Stimulated activated naive B cell treated with anti-CD40 and anti-IgM and Interleukin-4, amounts not matched to agents 10 μg/mL and 1 μg/mL and 100 μg/mL, for 72 hours (primary cell): ENCODE data around the gene SPATA16.

Experiments used
- ATAC-seq, 2 donors: fragments of 150-1000 bp; cut with Tn5 transposase; replicated peaks; 2 replicates each; pipeline ENCODE4 v1.10.0; 2021; ENCODE audit warnings: moderate library complexity in 1 of 2
- DNase-seq: peaks from one replicate; pipeline ENCODE4 v3.0.0; 2021
- H3K27ac Mint-ChIP-seq: one replicate; pipeline ENCODE4 v1.8.0; 2022; ENCODE audit warnings: mild to moderate bottlenecking, mixed read lengths
- H3K27me3 Mint-ChIP-seq, 2 donors: one replicate each; pipeline ENCODE4 v1.8.0; 2022; ENCODE audit warnings: mixed read lengths in 2 of 2
- H3K36me3 Mint-ChIP-seq, 2 donors: one replicate each; pipeline ENCODE4 v1.8.0; 2022; ENCODE audit warnings: mixed read lengths in 2 of 2, mild to moderate bottlenecking in 1 of 2
- H3K4me1 Mint-ChIP-seq, 2 donors: one replicate each; pipeline ENCODE4 v1.8.0; 2022; ENCODE audit warnings: mixed read lengths in 2 of 2, mild to moderate bottlenecking in 1 of 2
- H3K4me3 Mint-ChIP-seq, 2 donors: one replicate each; pipeline ENCODE4 v1.8.0; 2022; ENCODE audit warnings: mild to moderate bottlenecking in 2 of 2, mixed read lengths in 2 of 2, moderate library complexity in 1 of 2
- H3K9me3 Mint-ChIP-seq, 2 donors: one replicate each; pipeline ENCODE4 v1.8.0; 2022; ENCODE audit warnings: mixed read lengths in 2 of 2, mild to moderate bottlenecking in 1 of 2

Gene SPATA16

GRCh38 chr3:173003956-173004355 lies 137.1 kb downstream of the SPATA16 start:
- Mint-ChIP-seq H3K4me3 (no peak overlapping the region), H3K9me3 (peaks cover 1 to 4% of the 10 kb centered on the region in 2 donors), H3K4me1 (no peaks in the 10 kb centered on the region), H3K36me3 (no peaks in the 10 kb centered on the region), H3K27ac (no peak overlapping the region), H3K27me3 (peaks cover 0 to 6% of the 10 kb centered on the region in 2 donors)
- DNase-seq = no peak
- ATAC-seq = no peak

DNA sequence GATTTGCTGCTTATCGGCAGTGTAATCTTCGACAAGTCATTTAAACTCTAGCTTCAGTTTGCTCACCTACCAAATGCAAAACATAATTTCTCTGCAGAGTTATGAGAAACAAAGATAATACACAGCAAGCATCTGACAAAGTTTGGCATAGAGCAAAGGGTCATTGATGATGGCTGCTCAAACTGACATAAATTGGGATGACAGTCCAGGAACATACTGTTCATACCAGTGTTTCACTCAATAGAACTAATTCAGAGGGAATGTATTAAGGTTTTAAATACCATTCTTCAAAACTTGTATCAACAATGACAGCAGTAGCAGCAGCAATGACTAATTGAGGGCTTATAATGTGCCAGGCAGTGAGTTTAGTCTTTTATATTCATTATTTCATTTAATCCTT lies 137.6 kb downstream of the SPATA16 start:
- Mint-ChIP-seq H3K36me3 (no peaks in the 10 kb centered on the region), H3K27me3 (peaks cover 0 to 6% of the 10 kb centered on the region in 2 donors), H3K4me1 (no peaks in the 10 kb centered on the region), H3K27ac (no peak overlapping the region), H3K4me3 (no peak overlapping the region), H3K9me3 (peaks cover 1 to 4% of the 10 kb centered on the region in 2 donors)
- ATAC-seq (no peak), DNase-seq (no peak)

DNA sequence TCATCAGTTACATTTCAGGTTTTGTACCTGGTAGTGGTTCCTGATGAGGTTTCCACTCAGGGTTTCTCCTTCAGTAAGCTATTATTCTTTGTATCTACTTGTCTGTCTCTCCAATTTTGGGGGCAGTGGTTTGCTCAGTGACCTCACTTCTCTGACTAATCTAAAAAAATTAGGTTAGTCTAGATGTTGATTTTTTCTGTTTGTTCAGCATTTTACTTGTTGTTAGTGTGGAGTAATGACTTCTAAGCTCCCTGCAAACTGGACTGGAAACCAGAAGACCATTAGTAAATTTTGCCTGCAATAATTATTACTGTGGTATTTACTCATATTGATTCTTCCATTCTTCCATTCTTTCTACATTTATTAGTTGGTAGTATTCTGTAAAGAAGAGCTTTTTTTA lies 139.4 kb downstream of the SPATA16 start:
- Mint-ChIP-seq H3K4me1 (no peaks in the 10 kb centered on the region), H3K36me3 (no peaks in the 10 kb centered on the region)

DNA sequence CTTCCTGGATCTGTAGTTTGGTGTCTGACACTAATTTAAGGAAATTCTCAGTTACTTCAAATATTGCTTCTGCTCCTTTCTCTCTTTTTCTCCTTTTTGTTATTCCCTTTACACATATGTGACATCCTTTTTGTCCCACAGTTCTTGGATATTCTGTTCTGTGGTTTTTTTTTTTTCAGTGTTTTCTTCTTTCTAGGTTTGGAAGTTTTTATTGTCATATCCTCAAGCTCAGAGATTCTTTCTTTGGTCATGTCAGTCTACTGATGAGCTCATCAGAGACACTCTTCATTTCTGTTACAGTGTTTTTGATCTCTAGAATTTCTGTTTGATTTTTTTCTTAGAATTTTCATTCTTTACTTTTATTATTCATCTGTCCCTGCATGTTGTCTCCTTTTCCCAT lies 140.5 kb downstream of the SPATA16 start:
- no peak for ATAC-seq
- Mint-ChIP-seq H3K4me1 (no peaks in the 10 kb centered on the region), H3K4me3 (no peak overlapping the region), H3K36me3 (no peaks in the 10 kb centered on the region), H3K27me3 (peaks cover 0 to 6% of the 10 kb centered on the region in 2 donors), H3K9me3 (peaks cover 1 to 4% of the 10 kb centered on the region in 2 donors), H3K27ac (no peak overlapping the region)
- DNase-seq = no peak

More for the DNA sequence above, 139.4 kb downstream of the SPATA16 start:
- Mint-ChIP-seq H3K27me3 (peaks cover 0 to 6% of the 10 kb centered on the region in 2 donors), H3K4me3 (no peak overlapping the region), H3K27ac (no peak overlapping the region), H3K9me3 (peaks cover 1 to 4% of the 10 kb centered on the region in 2 donors)
- ATAC-seq = no peak
- DNase-seq = no peak

- H3K4me3 Mint-ChIP-seq = no peak overlapping the region
- no peaks in the 10 kb centered on the region for H3K36me3 Mint-ChIP-seq
- H3K27ac Mint-ChIP-seq = no peak overlapping the region
- H3K9me3 Mint-ChIP-seq = no peaks in the 10 kb centered on the region
- DNase-seq (no peak), ATAC-seq (no peak)
- no peaks in the 10 kb centered on the region for H3K27me3 Mint-ChIP-seq
- H3K4me1 Mint-ChIP-seq = no peaks in the 10 kb centered on the region
Observed at GRCh38 chr3:172993412-172993811, 147.6 kb downstream of the SPATA16 start.

DNA sequence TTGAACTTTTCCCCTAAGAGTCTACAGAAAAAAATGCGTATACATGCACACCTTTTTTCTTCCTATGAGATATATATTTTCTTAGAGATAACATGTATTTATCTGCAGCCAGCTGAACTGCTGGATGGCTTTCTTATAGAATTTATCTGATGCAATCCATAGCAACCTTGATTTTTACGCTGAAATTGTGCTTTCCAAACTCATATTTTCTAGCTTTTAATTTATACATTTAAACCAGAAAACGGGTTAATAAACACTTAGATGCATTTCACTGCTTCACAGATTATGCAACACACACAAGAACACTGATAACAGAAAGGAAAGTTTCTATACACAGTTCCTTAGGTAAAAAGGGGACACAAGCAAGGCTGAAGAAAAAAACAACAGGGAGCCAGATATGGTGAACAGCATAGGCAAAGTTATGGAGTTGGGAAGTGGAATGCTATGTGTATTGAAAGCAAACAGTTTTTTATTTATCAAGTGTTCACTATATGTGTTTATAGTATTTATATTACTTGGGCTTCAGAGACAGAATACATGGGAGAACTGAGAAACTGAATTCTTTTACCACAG lies 149.5 kb downstream of the SPATA16 start:
- Mint-ChIP-seq H3K27me3 (no peaks in the 10 kb centered on the region), H3K4me1 (no peaks in the 10 kb centered on the region), H3K27ac (no peak overlapping the region), H3K9me3 (no peaks in the 10 kb centered on the region), H3K4me3 (no peak overlapping the region), H3K36me3 (no peaks in the 10 kb centered on the region)
- DNase-seq (no peak), ATAC-seq (no peak)

DNA sequence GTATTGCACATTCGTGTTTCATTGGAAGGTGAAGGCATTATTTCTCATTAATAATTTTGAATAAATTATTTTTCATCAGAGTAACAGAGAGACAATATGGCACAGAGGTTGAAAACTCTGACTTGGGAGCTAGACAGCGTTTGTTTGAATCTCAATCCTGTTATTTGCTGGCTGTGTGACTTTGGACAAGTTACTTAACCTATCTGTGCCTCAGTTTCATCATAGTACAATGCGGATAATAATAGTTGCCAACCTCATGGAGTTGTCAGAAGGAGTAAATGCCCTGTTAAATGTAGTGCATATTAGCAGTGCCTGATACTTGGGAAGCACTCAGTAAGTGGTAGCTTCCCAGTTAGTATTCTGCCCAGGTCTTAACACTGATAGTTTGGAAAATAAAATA lies 151.7 kb downstream of the SPATA16 start:
- no peak overlapping the region for H3K27ac Mint-ChIP-seq
- no peaks in the 10 kb centered on the region for H3K36me3 Mint-ChIP-seq
- no peaks in the 10 kb centered on the region for H3K27me3 Mint-ChIP-seq
- DNase-seq (no peak), ATAC-seq (no peak)
- H3K4me1 Mint-ChIP-seq = no peaks in the 10 kb centered on the region
- H3K4me3 Mint-ChIP-seq = no peak overlapping the region
- H3K9me3 Mint-ChIP-seq = no peaks in the 10 kb centered on the region

- no peaks in the 10 kb centered on the region for H3K36me3 Mint-ChIP-seq
- no peaks in the 10 kb centered on the region for H3K27me3 Mint-ChIP-seq
- H3K4me3 Mint-ChIP-seq = no peak overlapping the region
- ATAC-seq = no peak
- no peak for DNase-seq
- H3K4me1 Mint-ChIP-seq = no peaks in the 10 kb centered on the region
- no peaks in the 10 kb centered on the region for H3K9me3 Mint-ChIP-seq
- no peak overlapping the region for H3K27ac Mint-ChIP-seq
Observed at GRCh38 chr3:172987273-172987672, 153.8 kb downstream of the SPATA16 start.

GRCh38 chr3:172984914-172985313 lies 156.1 kb downstream of the SPATA16 start:
- no peak overlapping the region for H3K27ac Mint-ChIP-seq
- no peaks in the 10 kb centered on the region for H3K27me3 Mint-ChIP-seq
- no peak overlapping the region for H3K4me3 Mint-ChIP-seq
- no peak for DNase-seq
- H3K36me3 Mint-ChIP-seq = no peaks in the 10 kb centered on the region
- no peaks in the 10 kb centered on the region for H3K4me1 Mint-ChIP-seq
- ATAC-seq = no peak
- H3K9me3 Mint-ChIP-seq = peaks cover 0 to 1% of the 10 kb centered on the region in 2 donors

DNA sequence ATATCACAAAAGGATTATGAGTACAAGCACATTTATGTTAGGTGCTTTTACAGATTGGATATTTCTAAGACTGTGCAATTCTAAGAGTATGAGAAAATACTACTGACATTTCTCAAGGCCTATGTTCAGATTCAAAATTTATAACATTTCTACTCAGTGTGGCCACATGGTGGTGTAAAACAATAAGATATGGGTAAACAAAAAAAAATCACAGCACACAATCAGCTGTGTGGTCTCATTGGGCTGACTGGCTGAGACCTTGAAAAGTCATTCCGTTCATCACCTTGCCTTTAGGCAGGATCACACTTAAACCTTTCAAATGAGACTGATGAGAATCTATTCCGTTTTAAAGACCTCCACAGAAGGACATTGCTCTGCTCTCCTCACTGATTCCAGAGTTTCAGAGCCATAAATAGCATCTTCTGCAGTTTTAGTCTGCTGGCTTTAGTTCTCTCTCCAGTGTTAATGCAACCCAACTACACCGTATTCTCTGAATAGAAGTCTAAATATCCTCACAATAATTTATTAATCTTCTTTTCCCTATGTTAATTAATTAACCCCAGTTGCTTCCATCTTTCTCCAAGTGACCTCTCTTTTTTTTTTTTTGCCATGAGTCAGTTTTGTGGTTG lies 158.2 kb downstream of the SPATA16 start:
- no peak for ATAC-seq
- DNase-seq = no peak
- no peak overlapping the region for H3K27ac Mint-ChIP-seq

GRCh38 chr3:172981407-172981983 lies 159.5 kb downstream of the SPATA16 start:
- Mint-ChIP-seq H3K9me3 (peaks cover 0 to 1% of the 10 kb centered on the region in 2 donors), H3K4me3 (no peak overlapping the region), H3K27me3 (no peaks in the 10 kb centered on the region), H3K27ac (no peak overlapping the region), H3K36me3 (no peaks in the 10 kb centered on the region), H3K4me1 (no peaks in the 10 kb centered on the region)
- ATAC-seq = no peak
- DNase-seq = no peak

More for the DNA sequence above, 158.2 kb downstream of the SPATA16 start:
- Mint-ChIP-seq H3K9me3 (peaks cover 0 to 1% of the 10 kb centered on the region in 2 donors), H3K36me3 (no peaks in the 10 kb centered on the region), H3K27me3 (no peaks in the 10 kb centered on the region), H3K4me1 (no peaks in the 10 kb centered on the region), H3K4me3 (no peak overlapping the region)

GRCh38 chr3:172980849-172981248 lies 160.2 kb downstream of the SPATA16 start:
- Mint-ChIP-seq H3K27ac (no peak overlapping the region), H3K36me3 (no peaks in the 10 kb centered on the region), H3K4me3 (no peak overlapping the region)

GRCh38 chr3:172977696-172978095 lies 163.3 kb downstream of the SPATA16 start:
- no peak overlapping the region for H3K27ac Mint-ChIP-seq
- ATAC-seq (no peak), DNase-seq (no peak)
- H3K36me3 Mint-ChIP-seq = no peaks in the 10 kb centered on the region
- H3K9me3 Mint-ChIP-seq = peaks cover 0 to 5% of the 10 kb centered on the region in 2 donors
- H3K27me3 Mint-ChIP-seq = no peaks in the 10 kb centered on the region
- H3K4me3 Mint-ChIP-seq = no peak overlapping the region
- H3K4me1 Mint-ChIP-seq = no peaks in the 10 kb centered on the region

More at GRCh38 chr3:172980849-172981248, 160.2 kb downstream of the SPATA16 start:
- H3K27me3 Mint-ChIP-seq = no peaks in the 10 kb centered on the region
- no peaks in the 10 kb centered on the region for H3K4me1 Mint-ChIP-seq
- peaks cover 0 to 3% of the 10 kb centered on the region in 2 donors for H3K9me3 Mint-ChIP-seq
- ATAC-seq (no peak), DNase-seq (no peak)

DNA sequence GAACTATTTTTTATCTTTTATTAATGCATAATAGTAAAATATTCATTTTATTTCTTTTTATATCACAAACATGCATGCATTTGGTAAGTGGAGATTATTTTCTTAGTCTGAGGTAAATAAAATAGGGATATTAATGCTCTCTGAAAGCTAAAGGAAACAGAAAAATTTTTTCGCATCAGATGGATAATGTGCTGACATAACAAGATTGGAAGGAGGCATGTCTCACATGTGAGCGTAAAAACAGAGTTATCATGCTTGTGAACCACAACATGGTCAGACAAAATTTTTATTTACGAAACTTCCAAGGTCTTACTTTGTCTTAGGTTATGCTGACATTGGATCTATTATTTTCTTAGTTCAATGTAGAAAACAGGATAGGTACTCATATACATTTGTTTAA lies 166.1 kb downstream of the SPATA16 start:
- ATAC-seq = no peak
- Mint-ChIP-seq H3K27me3 (no peaks in the 10 kb centered on the region), H3K27ac (no peak overlapping the region)

DNA sequence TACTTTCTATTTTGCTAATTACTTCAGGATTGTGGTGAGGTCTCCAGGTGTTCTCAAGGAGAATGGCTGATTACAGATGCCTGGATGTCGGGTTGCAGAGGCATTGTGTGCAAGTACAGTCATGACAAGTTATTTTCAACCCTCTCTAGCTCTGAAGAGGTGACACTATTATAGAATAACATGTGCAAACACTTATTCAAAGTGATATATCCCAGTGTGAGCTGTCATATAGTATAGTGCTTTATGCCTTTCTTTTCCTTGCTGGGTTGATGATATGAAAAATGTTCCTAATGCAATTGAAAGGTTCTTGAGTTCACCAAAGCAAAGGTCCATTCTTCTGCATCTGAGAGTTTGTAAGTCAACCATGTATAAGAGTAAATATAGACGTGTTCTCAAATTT lies 167.2 kb downstream of the SPATA16 start:
- no peak overlapping the region for H3K27ac Mint-ChIP-seq
- no peaks in the 10 kb centered on the region for H3K4me1 Mint-ChIP-seq
- no peaks in the 10 kb centered on the region for H3K27me3 Mint-ChIP-seq
- ATAC-seq (no peak), DNase-seq (no peak)
- H3K4me3 Mint-ChIP-seq = no peak overlapping the region
- H3K9me3 Mint-ChIP-seq = peaks cover 0 to 4% of the 10 kb centered on the region in 2 donors
- H3K36me3 Mint-ChIP-seq = no peaks in the 10 kb centered on the region

More for the DNA sequence above, 166.1 kb downstream of the SPATA16 start:
- no peaks in the 10 kb centered on the region for H3K4me1 Mint-ChIP-seq
- no peaks in the 10 kb centered on the region for H3K36me3 Mint-ChIP-seq
- peaks cover 0 to 4% of the 10 kb centered on the region in 2 donors for H3K9me3 Mint-ChIP-seq
- DNase-seq = no peak
- no peak overlapping the region for H3K4me3 Mint-ChIP-seq
